HG02852 (cell line): ENCODE results near the gene GGTLC3.
"Not testable (repeated sequence)": the region's sequence is repeated elsewhere in the genome, so short reads cannot be mapped to it uniquely, and the experiment has no call there.

Experiments used
- ATAC-seq: cut with Tn5 transposase; IDR thresholded peaks from one replicate; pipeline ENCODE4 v1.9.1; 2021; ENCODE audit warnings: mild to moderate bottlenecking, moderate library complexity; ENCODE audit not compliant: unreplicated experiment

GGTLC3 gene

GRCh38 chr22:18522762-18523161, 4.8 kb upstream of the GGTLC3 start:
- ATAC-seq, result not testable (repeated sequence)

GRCh38 chr22:18513454-18513853, 4.5 kb downstream of the GGTLC3 start:
- not testable (repeated sequence) for ATAC-seq

DNA sequence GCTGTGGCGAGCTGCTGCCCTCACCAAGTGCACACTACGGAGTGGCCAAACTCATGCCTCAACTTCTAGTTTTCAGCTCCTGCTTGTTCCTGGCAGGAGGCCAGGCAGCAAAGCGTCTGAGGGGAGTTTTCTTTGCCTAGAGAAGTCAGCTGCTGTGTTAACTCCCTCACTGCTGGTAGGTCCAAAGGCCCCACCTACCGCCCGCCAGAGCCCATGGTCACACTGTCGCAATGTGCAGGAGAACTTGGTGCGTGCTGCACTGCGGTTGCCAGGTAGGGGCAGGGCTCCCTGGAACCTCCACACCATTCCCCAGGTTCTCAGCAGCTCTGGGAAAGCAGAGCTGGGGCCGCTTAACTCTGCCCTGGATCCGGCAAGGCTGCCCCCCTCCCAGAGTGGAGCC, 5.6 kb downstream of the GGTLC3 start:
- not testable (repeated sequence) for ATAC-seq

DNA sequence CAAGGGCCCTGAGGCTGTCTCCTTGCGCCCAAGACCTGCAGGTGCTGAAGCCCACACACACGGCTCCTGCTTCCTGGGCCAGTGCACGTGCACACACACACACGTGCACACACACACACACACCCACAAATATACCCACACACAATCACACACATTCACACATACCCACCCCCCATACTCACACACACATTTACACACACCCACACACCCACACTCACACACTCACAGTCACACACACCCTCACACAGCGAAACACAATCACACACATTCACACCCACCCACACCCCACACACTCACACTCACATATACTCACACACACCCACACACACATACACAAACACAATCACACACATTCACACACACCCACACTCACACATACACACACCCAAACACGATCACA, 6.6 kb downstream of the GGTLC3 start:
- ATAC-seq, result not testable (repeated sequence)

DNA sequence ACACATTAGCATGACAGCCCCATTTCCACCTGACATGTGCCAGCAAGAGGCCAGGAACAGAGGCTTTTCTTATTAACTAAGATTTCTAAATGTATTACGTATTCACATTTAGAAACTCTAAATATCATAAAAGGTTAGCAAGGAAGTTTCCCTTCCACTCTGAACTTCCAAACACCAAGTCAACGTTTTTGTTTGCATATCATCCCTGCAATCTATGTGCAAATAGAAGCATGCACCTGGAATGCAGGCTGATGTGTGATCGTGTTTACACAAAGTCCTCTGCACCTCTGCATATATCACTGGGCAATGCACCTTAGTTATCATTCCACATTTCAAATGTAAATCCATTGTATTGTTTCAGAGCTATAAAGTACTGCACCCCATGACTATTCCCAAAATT, 21.7 kb downstream of the GGTLC3 start:
- not testable (repeated sequence) for ATAC-seq
